HepG2 (cell line): ENCODE data around the gene FAM50A. TPM values are rescaled to one million over a fixed set of nuclear protein-coding genes. Genes with fewer than 3 reads are reported as not detected.

Source experiments
- ARNTL ChIP-seq: sonication (generic); formaldehyde crosslinking; IDR thresholded peaks from 2 replicates; pipeline ENCODE4 v1.4.0; 2020; ENCODE audit warnings: mild to moderate bottlenecking, missing genetic modification reagents
- CBX1 ChIP-seq: IDR thresholded peaks from one replicate; pipeline ENCODE4 v1.6.1; 2016; ENCODE audit warnings: antibody characterized with exemption, low read depth
- CHCHD3 ChIP-seq: sonication (generic); formaldehyde crosslinking; IDR thresholded peaks from 2 replicates; pipeline ENCODE4 v1.8.0; 2022; ENCODE audit warnings: mild to moderate bottlenecking, missing genetic modification reagents, moderate library complexity
- GMEB2 ChIP-seq: IDR thresholded peaks from 2 replicates; pipeline ENCODE4 v1.6.1; 2016; ENCODE audit warnings: missing biosample characterization, missing genetic modification reagents, low read depth
- IRF1 ChIP-seq: sonication (generic); formaldehyde crosslinking; IDR thresholded peaks from 2 replicates; pipeline ENCODE4 v1.4.0; 2020; ENCODE audit warnings: low read depth, mild to moderate bottlenecking, missing genetic modification reagents
- MED1 ChIP-seq: sonication (generic); formaldehyde crosslinking; IDR thresholded peaks from 2 replicates; pipeline ENCODE4 v1.4.0; 2020; ENCODE audit warnings: missing genetic modification reagents
- MXI1 ChIP-seq: IDR thresholded peaks from 3 replicates; pipeline ENCODE4 v1.6.1; 2012; ENCODE audit warnings: low read depth, low read length, inconsistent platforms, borderline replicate concordance
- RBFOX2 ChIP-seq: fragments of 200-400 bp; formaldehyde crosslinking; IDR thresholded peaks from 2 replicates; pipeline ENCODE4 v1.6.1; 2017; ENCODE audit warnings: low read depth, mild to moderate bottlenecking, low read length
- RNF2 ChIP-seq: fragments of 450-650 bp; conservative IDR thresholded peaks from 2 replicates; pipeline ENCODE4 v1.6.1; 2016; ENCODE audit warnings: low read depth
- THAP9 ChIP-seq: sonication (generic); formaldehyde crosslinking; IDR thresholded peaks from 2 replicates; pipeline ENCODE4; 2020; ENCODE audit warnings: missing genetic modification reagents, mild to moderate bottlenecking, borderline replicate concordance
- ZBTB10 ChIP-seq: sonication (generic); formaldehyde crosslinking; IDR thresholded peaks from 2 replicates; pipeline ENCODE4 v1.4.0; 2020; ENCODE audit warnings: missing genetic modification reagents, borderline replicate concordance
- ZC3H13 ChIP-seq: sonication (generic); formaldehyde crosslinking; IDR thresholded peaks from 2 replicates; pipeline ENCODE4 v1.8.1; 2023; ENCODE audit warnings: mild to moderate bottlenecking, missing genetic modification reagents, moderate library complexity
- ZNF205 ChIP-seq: IDR thresholded peaks from 2 replicates; pipeline ENCODE4 v1.6.1; 2018; ENCODE audit warnings: missing biosample characterization, missing genetic modification reagents
- ZNF33B ChIP-seq: sonication (generic); formaldehyde crosslinking; IDR thresholded peaks from 2 replicates; pipeline ENCODE4 v1.5.1; 2020; ENCODE audit warnings: mild to moderate bottlenecking, missing genetic modification reagents
- ZNF574 ChIP-seq: sonication (generic); formaldehyde crosslinking; IDR thresholded peaks from 2 replicates; pipeline ENCODE4 v1.4.0; 2020; ENCODE audit warnings: missing genetic modification reagents
- ZNF879 ChIP-seq: sonication (generic); formaldehyde crosslinking; IDR thresholded peaks from 2 replicates; pipeline ENCODE4 v1.8.1; 2023; ENCODE audit warnings: missing genetic modification reagents
- polyA plus RNA-seq, 8 experiments: library from polyadenylated mRNA; depleted of rRNA in 3 of 8; stranded (reverse) in 7 of 8; unstranded in 1 of 8; fragments of >200 nt; fragmentation: Illumina TruSeq in 4 of 8; extraction: Trizol in 4 of 8; gene quantifications; 2 replicates each; pipeline versions ENCODE4 v1.2.1 to v1.2.3, GENCODE V29; 2011 to 2016; ENCODE audit warnings: low read depth in 4 of 8, missing spikeins in 1 of 8, mixed read lengths in 1 of 8; ENCODE audit not compliant: insufficient read depth in 1 of 8
- total RNA-seq, 5 experiments: library from RNA; depleted of rRNA; stranded (reverse); fragments of >200 nt; fragmentation: Illumina TruSeq; extraction: Trizol; gene quantifications; 2 replicates each; pipeline ENCODE4 v1.2.3, GENCODE V29; 2016; ENCODE audit warnings: low read depth in 1 of 5

FAM50A gene
- total and polyA plus RNA-seq, 2 of the 13 experiments (the other 11 are each of a cell fraction or from before 2014, with no cell fraction given), result 30.7 to 40.7 TPM

- TF ChIP-seq RNF2 (0 out of 2 replicates have a peak, but pooled peaks have one; percentile 23), CHCHD3 (CRISPR knock-in tag) (0 out of 2 replicates have a peak, but pooled peaks have one; percentile 24), ZNF879 (CRISPR knock-in tag) (no peak), THAP9 (CRISPR knock-in tag) (no peak), CBX1 (peak; percentile 43), RBFOX2 (peak; percentile 84), IRF1 (CRISPR knock-in tag) (no peak), ZNF33B (CRISPR knock-in tag) (0 out of 2 replicates have a peak, but pooled peaks have one; percentile 65), ZNF574 (CRISPR knock-in tag) (0 out of 2 replicates have a peak, but pooled peaks have one; percentile 38), ZC3H13 (peak; percentile 87; the same call in 1 of the 2 replicates), ZBTB10 (CRISPR knock-in tag) (no peak), ARNTL (CRISPR knock-in tag) (0 out of 2 replicates have a peak, but pooled peaks have one; percentile 23), MXI1 (peak; percentile 37; the same call in 1 of the 3 replicates), MED1 (CRISPR knock-in tag) (peak; percentile 44; the same call in 1 of the 2 replicates), ZNF205 (CRISPR knock-in tag) (no peak), GMEB2 (CRISPR knock-in tag) (peak; percentile 21; the same call in 1 of the 2 replicates)
Observed at GRCh38 chrX:154428176-154429171, 15.5 kb upstream of the FAM50A start, which contains the start of gene ATP6AP1 (continued).
